RPMI7951 (cell line): ENCODE results near the gene ADORA2A. TPM values are rescaled to one million over a fixed set of nuclear protein-coding genes. Genes with fewer than 3 reads are reported as not detected.
"Not testable (repeated sequence)": the region's sequence is repeated elsewhere in the genome, so short reads cannot be mapped to it uniquely, and the experiment has no call there.

ENCODE experiments used
- DNase-seq: peaks from one replicate; pipeline ENCODE4 v3.0.0-alpha.2; 2012; ENCODE audit warnings: low read depth
- total RNA-seq: library from RNA; depleted of rRNA; stranded (reverse); fragments of >200 nt; shearing (Covaris generic); gene quantifications from 2 replicates; pipeline ENCODE4 v1.2.3, GENCODE V29; 2014; rRNA removed

ADORA2A gene
- total RNA-seq, 1 experiment from 2014 or later: 4.2 TPM

- peak; percentile 83 for DNase-seq
These were observed 59.1 kb downstream of the ADORA2A start for GRCh38 chr22:24486501-24486921.

GRCh38 chr22:24489011-24489410 lies 61.6 kb downstream of the ADORA2A start:
- no peak for DNase-seq

GRCh38 chr22:24489434-24489833 lies 62.0 kb downstream of the ADORA2A start:
- DNase-seq: not testable (repeated sequence)

Other genes starting within 250 kb of the ADORA2A start
- 0.39 and 0.96 TPM in 2 replicates for gene SUSD2, start 246.1 kb upstream of the ADORA2A start, total RNA-seq
- gene GGT5, start 182.5 kb upstream of the ADORA2A start, total RNA-seq: under 0.01 TPM in 1 of 2 replicates, not detected in the other
- 12.6 and 14.0 TPM in 2 replicates for gene SPECC1L, start 156.8 kb upstream of the ADORA2A start, total RNA-seq
- under 0.01 TPM in 1 of 2 replicates, not detected in the other for gene UPB1, start 67.7 kb downstream of the ADORA2A start, total RNA-seq
- gene GUCD1, start 127.5 kb downstream of the ADORA2A start, total RNA-seq: 60.7 and 69.4 TPM in 2 replicates
- gene SNRPD3, start 128.4 kb downstream of the ADORA2A start, total RNA-seq: 179 and 194 TPM in 2 replicates
- gene LRRC75B, start 165.5 kb downstream of the ADORA2A start, total RNA-seq: 0.60 and 3.6 TPM in 2 replicates
- under 0.01 and 0.20 TPM in 2 replicates for gene GGT1, start 175.6 kb downstream of the ADORA2A start, total RNA-seq